Psoas muscle (tissue), 8 donors: Measurements from ENCODE around the gene TBXA2R. TPM values are rescaled to one million over a fixed set of nuclear protein-coding genes. Genes with fewer than 3 reads are reported as not detected.

Source experiments
- ATAC-seq, 4 donors: fragments of 200-7000 bp; cut with Tn5 transposase; one replicate each; pipeline ENCODE4 v1.9.1; 2020; ENCODE audit warnings: moderate library complexity in 3 of 4, mild to moderate bottlenecking in 2 of 4
- DNase-seq, 2 donors: peaks; one replicate each; pipeline ENCODE4 v3.0.0-alpha.2; 2020
- H3K27ac ChIP-seq: fragments of 200-600 bp; one replicate; pipeline ENCODE4 v1.8.0; 2022
- H3K27me3 ChIP-seq, 3 donors: fragments of 200-600 bp in 1 of 3; one replicate each; pipeline versions ENCODE4 v1.6.1 to v1.8.0; 2013 to 2022; ENCODE audit warnings: low read length in 2 of 3, mild to moderate bottlenecking in 2 of 3, moderate library complexity in 1 of 3; ENCODE audit not compliant: insufficient read depth in 3 of 3
- H3K36me3 ChIP-seq, 2 donors: fragments of 200-600 bp in 1 of 2; one replicate each; pipeline versions ENCODE4 v1.6.1 to v1.8.0; 2013 to 2022; ENCODE audit warnings: low read depth in 1 of 2, mild to moderate bottlenecking in 1 of 2, moderate library complexity in 1 of 2; ENCODE audit not compliant: insufficient read depth in 1 of 2
- H3K4me1 ChIP-seq: fragments of 200-600 bp; one replicate; pipeline ENCODE4 v1.8.0; 2022
- H3K4me3 ChIP-seq: fragments of 200-600 bp; one replicate; pipeline ENCODE4 v1.8.0; 2022; ENCODE audit warnings: mild to moderate bottlenecking
- H3K9me3 ChIP-seq: fragments of 200-600 bp; one replicate; pipeline ENCODE4 v1.8.0; 2022
- WGBS, 3 donors: extraction: QIAGEN DNeasy Blood & Tissue Kit; methylation state at CpG; one replicate each; pipeline versions ENCODE4 v1.1.6 to v1.1.7; 2013; 5-methylcytosine and 5-hydroxymethylcytosine counted together
- intact Hi-C, 2 donors: fragments of 100-400 bp; cut with DNase I; formaldehyde crosslinking; loops; one replicate each; pipeline versions ENCODE4 v1.11.0 to v1.14.2; 2022
- polyA plus RNA-seq, 3 donors: library from polyadenylated mRNA; stranded (reverse); fragments of 200-250 nt; gene quantifications; one replicate each; pipeline ENCODE4 v1.2.3, GENCODE V29; 2013
- total RNA-seq, 4 donors: library from RNA; stranded (reverse); fragmentation: NEBNext Ultra II Directional in 2 of 4; extraction: Animal tissue kit (Norgen Biotek cat#: 25700) in 2 of 4; gene quantifications; one replicate each; pipeline versions ENCODE4 v1.2.1 to v1.2.4, GENCODE V29; 2021 to 2023
- TF ChIP-seq, protein P1 (sequence below): fragments of 200-600 bp; IDR thresholded peaks from one replicate; pipeline ENCODE4 v1.8.0; 2022; ENCODE audit warnings: antibody characterized with exemption
- donor health status: healthy with polysubstance abuse.
- donor health status: DM: no; HTN: no; CAD: no; lungs with moderate emphysema.
- donor health status: Bipolar disorder and iron deficiency.
- donor health status: healthy.
- donor health status: DM: yes; HTN: yes; CAD: no.
- donor health status: DM: no; HTN: no; CAD: no.
- donor health status: DM: no; HTN: no; CAD: no.
- donor health status: DM: yes; HTN: yes; CAD: no.

Gene TBXA2R
- total and polyA plus RNA-seq, 7 donors, result 0.52 to 3.0 (median 1.2) TPM

GRCh38 chr19:3591876-3592613 lies 14.6 kb downstream of the TBXA2R start:
- WGBS, 3 donors, result 66 to 78% (median 69%) methylated on average over 9 of the region's 9 CpGs
- ATAC-seq (no peak), DNase-seq (no peak)

DNA sequence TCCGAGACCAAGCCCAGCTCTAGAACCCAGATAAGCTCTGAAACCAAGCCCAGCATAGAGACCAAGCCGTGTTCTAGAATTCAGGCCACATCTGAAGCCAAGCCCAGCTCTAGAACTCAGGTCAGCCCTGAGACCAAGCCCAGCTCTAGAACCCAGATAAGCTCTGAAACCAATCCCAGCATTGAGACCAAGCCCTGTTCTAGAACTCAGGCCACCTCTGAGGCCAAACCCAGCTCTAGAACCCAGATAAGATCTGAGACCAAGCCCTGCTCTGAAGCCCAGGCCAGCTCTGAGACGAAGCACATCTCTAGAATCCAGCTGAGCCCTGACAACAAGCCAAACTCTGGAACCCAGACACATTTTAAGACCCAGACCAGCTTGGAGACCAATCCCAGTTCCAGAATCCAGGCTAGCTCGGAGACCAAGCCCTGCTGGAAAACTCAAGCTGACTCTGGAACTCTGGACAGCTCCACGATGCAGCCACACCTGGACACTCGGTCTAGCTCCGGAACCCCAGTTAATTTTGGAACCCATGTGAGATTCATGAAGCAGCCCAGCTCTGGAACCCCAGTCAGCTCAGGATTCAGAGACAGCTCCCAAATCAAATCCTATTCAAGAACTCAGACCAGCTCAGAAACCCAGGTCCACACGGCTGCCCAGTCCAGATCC lies 15.6 kb downstream of the TBXA2R start:
- TF ChIP-seq, protein P1, sequence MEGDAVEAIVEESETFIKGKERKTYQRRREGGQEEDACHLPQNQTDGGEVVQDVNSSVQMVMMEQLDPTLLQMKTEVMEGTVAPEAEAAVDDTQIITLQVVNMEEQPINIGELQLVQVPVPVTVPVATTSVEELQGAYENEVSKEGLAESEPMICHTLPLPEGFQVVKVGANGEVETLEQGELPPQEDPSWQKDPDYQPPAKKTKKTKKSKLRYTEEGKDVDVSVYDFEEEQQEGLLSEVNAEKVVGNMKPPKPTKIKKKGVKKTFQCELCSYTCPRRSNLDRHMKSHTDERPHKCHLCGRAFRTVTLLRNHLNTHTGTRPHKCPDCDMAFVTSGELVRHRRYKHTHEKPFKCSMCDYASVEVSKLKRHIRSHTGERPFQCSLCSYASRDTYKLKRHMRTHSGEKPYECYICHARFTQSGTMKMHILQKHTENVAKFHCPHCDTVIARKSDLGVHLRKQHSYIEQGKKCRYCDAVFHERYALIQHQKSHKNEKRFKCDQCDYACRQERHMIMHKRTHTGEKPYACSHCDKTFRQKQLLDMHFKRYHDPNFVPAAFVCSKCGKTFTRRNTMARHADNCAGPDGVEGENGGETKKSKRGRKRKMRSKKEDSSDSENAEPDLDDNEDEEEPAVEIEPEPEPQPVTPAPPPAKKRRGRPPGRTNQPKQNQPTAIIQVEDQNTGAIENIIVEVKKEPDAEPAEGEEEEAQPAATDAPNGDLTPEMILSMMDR, result no peak
- Histone ChIP-seq H3K4me1 (no peaks in the 10 kb centered on the region), H3K36me3 (no peaks in the 10 kb centered on the region), H3K4me3 (no peak overlapping the region), H3K27ac (no peak overlapping the region), H3K27me3 (peaks cover 0 to 9% (median 5%) of the 10 kb centered on the region in 3 donors), H3K9me3 (no peaks in the 10 kb centered on the region)
- 86 to 93% (median 90%) methylated on average over 8 of the region's 8 CpGs for WGBS, 3 donors
- DNase-seq, result no peak
- intact Hi-C loops, result no loop called here
- ATAC-seq, result no peak

More at GRCh38 chr19:3591876-3592613, 14.6 kb downstream of the TBXA2R start:
- Histone ChIP-seq H3K4me1 (no peaks in the 10 kb centered on the region), H3K27me3 (peaks cover 0 to 2% (median 0%) of the 10 kb centered on the region in 3 donors), H3K4me3 (no peak overlapping the region), H3K9me3 (no peaks in the 10 kb centered on the region), H3K36me3 (no peaks in the 10 kb centered on the region), H3K27ac (no peak overlapping the region)
- TF ChIP-seq, protein P1, result no peak
- intact Hi-C loops, result no loop called here

- TF ChIP-seq, protein P1, result no peak
- ATAC-seq (no peak), DNase-seq (no peak)
- Histone ChIP-seq H3K27ac (no peak overlapping the region), H3K27me3 (peaks cover 0 to 19% (median 15%) of the 10 kb centered on the region in 3 donors), H3K36me3 (no peaks in the 10 kb centered on the region), H3K4me3 (no peak overlapping the region), H3K4me1 (no peaks in the 10 kb centered on the region), H3K9me3 (no peaks in the 10 kb centered on the region)
- 91 to 97% (median 93%) methylated on average over 14 to 22 of the region's 22 CpGs for WGBS, 3 donors
- intact Hi-C loops, result no loop called here
Observed at GRCh38 chr19:3589949-3590348, 16.7 kb downstream of the TBXA2R start.

GRCh38 chr19:3589439-3589838 lies 17.2 kb downstream of the TBXA2R start:
- ATAC-seq, result no peak
- TF ChIP-seq, protein P1, result no peak
- Histone ChIP-seq H3K9me3 (no peaks in the 10 kb centered on the region), H3K4me3 (no peak overlapping the region), H3K36me3 (no peaks in the 10 kb centered on the region), H3K27me3 (peaks cover 0 to 23% (median 15%) of the 10 kb centered on the region in 3 donors), H3K4me1 (no peaks in the 10 kb centered on the region), H3K27ac (no peak overlapping the region)
- no peak for DNase-seq
- intact Hi-C loops, result no loop called here
- 80 to 85% (median 82%) methylated on average over 11 of the region's 11 CpGs for WGBS, 3 donors
